GM21447 (cell line): ENCODE data around the gene TSPAN9.

ENCODE experiments used
- ATAC-seq: cut with Tn5 transposase; IDR thresholded peaks from one replicate; pipeline ENCODE4 v1.9.1; 2021; ENCODE audit not compliant: unreplicated experiment

The TSPAN9 gene

DNA sequence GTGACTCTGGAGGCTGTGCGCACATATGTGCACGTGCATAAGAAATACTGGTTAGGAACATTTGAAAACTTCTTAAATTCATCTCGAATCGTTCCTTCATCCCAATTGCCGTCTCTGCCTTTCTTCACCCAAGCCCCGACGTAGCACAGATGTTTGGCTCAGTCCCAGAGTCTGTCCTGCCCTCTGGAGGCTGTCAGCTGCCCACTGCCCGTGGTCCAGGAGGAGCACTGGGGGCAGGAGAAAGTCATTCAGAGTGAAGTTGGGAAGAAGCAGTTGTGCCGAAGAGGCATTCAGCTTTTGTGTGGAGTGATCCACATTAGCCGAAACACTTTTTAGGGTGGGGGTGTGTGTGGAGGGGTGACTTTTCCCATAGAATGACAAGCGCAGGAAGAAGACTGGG is 124.9 kb downstream of the TSPAN9 start:
- no peak for ATAC-seq

DNA sequence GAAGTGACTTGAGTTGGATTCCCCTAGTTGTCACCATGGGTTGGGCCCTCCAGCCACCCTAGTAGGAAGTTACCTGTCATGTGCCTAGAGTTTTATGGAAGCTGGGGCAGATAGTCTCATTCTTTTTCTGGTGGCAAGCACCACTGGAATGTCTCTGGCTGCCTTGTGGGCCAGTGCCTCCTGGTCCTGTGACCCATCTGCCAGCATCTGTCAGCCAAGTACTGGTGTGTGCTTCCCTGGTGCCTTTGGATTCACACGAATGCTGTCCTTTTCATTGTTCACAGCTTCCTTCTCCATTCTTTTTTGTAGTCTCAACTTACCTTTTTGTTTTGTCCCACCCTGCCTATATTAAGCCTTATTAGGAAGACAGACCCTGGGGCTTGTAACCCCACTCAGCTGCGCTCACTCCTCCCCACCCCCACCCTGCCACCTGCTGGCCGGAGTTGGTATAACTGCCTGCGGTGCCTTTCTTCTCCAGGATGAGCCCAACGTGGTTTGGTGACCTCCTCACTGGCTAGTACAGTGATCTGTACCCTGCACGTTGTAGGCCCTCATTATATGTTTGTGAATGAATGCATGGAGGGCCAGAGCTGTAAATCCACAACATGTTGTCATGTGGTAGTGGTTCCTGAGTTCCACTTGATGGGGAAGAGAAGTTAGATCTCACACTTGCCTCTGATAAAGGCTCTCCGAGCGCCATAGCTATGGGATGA is 125.7 kb downstream of the TSPAN9 start:
- no peak for ATAC-seq

- no peak for ATAC-seq
Observed at GRCh38 chr12:3203713-3204112, 126.5 kb downstream of the TSPAN9 start.

DNA sequence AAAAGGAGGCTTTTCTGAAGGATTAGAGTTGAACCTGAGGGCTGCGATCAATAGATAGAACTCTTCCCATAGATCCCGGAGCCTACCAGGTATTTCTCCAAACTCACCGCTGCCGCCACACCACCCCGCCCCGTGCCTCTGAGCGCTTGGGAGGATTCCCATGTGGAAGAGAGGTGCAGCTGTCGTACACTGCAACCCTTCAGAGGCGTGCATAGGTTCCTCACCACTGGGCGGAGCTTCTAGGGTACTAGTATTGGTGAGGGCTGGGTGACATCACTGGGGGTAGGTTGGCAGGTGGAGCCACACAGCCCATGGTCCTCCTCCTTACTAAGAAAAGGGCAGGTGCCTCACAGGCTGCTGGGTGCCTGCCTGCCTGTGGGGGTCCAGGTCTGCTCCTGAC is 127.0 kb downstream of the TSPAN9 start:
- no peak for ATAC-seq

- ATAC-seq, result no peak
Observed at GRCh38 chr12:3204730-3205531, 127.8 kb downstream of the TSPAN9 start.

DNA sequence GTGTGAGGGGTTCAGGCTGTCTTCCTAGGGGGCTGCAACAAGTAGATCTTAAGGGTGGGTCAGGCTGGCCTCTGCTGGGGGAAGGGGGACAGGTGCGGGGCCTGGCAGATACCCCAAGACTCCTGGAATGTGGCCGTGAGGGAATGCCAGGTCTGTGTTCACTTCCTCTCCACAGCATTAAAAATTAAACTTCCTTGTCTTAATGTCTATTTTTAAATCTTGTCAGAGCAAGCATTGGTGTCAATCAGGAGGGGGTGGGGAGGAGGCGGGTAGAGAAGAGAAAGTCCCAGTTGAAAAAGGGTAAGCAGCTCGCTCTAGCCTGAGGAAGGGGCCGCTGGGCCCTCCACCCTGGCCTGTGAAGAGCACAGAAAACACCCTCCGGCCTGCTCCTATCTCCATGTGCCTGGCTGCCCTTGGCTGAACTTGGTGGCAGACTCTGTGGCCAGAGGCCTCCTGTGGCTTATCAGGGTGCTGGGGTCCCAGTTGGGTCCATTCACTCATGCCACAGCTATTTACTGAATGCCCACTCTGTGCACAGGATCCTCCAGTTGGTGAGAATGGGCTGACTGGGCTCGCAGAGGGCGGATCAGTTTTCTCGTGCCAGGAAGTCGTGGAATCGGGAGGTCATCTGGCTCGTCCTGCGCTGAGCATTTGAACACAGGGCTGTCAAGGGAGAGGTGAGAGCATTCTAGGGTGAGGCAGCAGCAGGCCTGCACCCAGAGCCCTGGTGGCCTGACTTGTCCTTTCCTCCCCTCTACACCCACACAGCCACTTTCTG is 128.8 kb downstream of the TSPAN9 start:
- ATAC-seq, result no peak

DNA sequence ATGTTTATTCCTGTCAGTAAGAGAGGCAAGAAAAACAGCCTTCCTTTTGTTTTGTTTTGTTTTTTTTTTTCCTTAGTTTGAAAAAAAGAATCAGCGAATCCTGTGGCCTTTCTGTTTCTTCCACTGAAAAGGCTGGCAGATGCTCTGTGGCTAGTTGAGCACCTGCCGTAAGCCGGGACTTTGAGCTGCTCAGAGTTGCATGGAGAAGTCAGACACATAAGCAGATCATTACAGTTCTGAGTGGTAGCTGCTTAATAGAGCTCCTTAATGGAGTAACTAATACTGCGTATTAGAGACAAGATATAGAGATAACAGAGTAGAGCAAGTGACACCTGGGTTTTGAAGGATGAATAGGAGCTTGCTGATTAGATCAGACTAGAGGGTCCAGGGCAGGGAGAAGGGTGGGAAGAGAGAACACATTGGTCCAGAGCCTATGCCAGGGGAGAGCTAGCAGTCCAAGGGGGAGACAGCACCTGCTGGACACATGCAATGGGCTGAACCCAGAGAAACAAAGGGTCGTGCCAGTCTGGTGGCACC is 129.4 kb downstream of the TSPAN9 start:
- no peak for ATAC-seq

DNA sequence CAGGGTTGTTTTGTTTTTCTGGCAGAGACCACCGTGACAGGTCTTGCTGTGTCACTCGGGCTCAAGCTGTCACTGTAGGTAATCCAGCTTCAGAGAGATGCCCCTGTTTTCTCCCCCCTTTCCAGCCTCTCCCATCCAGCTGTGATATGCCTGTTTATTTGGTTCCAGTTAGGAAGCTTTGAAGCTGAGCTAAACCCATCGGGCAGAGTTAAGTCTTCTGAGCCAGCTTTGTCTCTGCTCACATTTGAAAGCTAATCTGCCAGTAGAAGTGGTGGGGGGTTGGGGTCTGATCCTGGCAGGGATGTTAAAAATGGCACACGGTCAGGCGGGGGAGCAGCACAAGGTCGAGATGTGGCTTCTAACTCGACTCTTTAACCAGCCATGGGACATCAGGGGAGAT is 130.0 kb downstream of the TSPAN9 start:
- ATAC-seq, result no peak

DNA sequence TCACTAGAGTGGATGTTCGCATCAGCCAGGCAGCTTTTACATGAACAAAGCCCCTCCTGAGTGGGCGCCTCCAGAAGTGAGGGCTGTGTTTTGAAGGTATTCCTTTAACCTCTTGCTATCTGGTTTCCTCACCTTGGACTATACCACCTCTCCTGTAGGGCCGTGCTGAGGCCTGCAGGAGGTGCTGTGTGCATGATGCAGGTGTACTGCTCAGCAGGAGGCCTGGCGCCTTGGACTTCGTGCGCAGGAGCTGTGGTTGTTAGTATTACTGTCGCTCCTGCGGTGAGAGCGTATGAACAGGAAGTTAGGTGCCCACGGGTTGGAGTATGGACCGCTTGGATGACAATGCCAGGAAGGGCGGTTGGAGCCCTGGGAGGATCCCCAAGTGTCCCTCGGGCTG is 130.7 kb downstream of the TSPAN9 start:
- no peak for ATAC-seq

DNA sequence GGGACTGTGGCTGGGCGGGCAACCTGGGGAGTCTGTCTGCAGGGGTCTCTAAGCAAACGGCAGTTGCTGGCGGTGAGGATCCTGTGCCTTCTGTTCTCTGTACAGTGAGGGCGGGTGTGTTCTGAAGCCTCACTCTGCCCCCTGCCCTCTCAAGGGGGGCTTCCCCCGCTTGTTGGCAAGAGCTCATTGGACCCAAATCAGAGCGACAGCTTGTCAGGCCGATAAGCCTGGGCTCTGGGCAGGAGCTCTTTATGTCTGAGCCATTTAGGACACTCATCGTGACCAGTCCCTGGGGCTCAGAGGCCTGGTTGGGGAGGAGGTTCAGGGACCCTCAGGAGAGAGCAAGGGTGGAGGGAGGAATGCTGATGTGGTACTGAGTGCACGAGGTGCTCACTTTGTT is 136.0 kb downstream of the TSPAN9 start:
- no peak for ATAC-seq

DNA sequence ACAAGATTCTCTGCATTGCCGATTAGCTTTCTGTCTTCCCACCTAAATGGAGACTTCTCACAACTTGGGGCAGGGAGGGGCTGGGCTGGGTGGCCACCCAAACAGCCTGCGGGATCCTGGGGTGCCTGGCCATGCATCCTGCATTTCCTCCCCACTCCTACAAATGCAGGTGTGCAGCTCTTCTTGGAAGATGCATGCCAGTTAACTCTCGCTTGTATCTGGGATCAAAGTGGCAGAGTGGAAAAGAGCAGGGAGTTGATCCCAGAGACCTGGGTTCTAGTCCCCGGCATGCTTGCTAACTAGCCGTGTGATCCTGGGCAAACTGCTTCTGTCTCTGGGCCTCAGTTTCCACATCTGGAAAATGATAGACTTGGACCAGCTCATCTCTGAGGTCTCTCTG is 136.6 kb downstream of the TSPAN9 start:
- no peak for ATAC-seq

GRCh38 chr12:3214526-3215365 is 137.6 kb downstream of the TSPAN9 start:
- no peak for ATAC-seq

GRCh38 chr12:3215410-3215975 is 138.3 kb downstream of the TSPAN9 start:
- no peak for ATAC-seq

DNA sequence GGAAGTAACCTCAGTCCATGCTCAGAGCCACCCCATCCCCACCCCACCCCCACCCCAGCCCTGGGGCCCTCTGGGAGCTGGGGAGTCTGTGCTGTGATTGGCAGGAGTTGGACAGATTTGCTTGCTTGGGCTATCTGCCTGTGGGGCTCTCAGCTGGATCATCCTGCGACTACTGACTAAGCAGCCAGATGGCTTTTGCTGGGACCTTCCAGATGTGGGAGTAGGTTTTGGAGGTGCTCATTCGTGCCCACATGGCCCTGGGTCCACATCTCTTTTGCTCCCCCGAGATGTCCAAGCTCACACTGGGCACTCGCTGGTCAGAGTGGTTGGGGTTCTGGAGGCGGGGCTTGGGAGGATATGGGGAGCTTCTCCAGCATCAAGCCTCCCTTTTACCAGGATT is 138.9 kb downstream of the TSPAN9 start:
- no peak for ATAC-seq

DNA sequence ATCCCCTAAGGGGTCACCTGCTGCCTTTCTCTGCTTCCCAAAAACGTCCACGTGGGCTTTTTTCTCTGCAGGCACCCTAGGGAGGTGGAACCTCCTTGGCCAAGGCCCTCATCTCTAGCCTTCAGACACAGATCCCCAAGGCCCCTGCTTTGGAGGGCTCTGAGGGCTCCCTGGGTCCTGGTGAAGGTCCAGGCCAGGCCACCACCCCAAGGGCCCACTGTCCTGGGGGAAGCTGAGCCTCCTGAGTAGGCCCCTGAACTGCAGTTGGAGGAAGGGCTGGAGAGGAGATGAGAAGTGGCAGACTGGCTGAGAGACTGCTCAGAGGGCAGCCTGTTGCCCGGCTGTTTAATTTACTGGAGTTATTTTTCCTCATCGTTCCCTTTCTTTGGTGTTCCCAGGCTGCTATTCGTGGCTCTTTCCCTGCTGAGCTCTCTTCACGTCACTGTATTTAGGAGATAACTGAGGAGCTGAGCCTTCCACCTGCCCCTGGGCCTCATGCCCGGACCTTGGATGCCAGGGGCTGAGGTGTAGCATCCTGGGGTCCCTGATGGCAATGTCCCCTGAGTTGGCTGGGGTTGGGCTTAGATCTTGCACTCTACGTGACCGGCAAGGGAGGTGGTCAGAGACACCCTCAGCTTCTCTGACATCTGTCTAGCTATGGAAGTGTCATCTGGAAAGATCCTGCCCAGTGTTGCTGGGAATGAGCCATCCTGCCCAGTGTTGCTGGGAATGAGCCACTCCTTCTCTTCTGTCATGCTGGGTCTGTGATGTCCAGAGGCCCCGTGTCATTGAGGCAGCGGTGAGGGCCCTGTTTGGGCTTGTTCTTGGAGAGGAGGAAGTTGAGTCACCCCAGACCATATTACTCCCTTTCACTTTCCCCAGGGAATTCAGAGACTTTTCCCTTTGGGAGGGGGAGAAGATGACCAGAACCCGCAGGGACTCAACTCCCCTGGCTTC is 139.8 kb downstream of the TSPAN9 start:
- ATAC-seq, result no peak

GRCh38 chr12:3217683-3218079 is 140.5 kb downstream of the TSPAN9 start:
- ATAC-seq, result no peak

GRCh38 chr12:3218228-3219171 is 141.3 kb downstream of the TSPAN9 start:
- ATAC-seq, result no peak

GRCh38 chr12:3219233-3219632 is 142.1 kb downstream of the TSPAN9 start:
- no peak for ATAC-seq
